ENCODE results near the gene LRP10.

DNA sequence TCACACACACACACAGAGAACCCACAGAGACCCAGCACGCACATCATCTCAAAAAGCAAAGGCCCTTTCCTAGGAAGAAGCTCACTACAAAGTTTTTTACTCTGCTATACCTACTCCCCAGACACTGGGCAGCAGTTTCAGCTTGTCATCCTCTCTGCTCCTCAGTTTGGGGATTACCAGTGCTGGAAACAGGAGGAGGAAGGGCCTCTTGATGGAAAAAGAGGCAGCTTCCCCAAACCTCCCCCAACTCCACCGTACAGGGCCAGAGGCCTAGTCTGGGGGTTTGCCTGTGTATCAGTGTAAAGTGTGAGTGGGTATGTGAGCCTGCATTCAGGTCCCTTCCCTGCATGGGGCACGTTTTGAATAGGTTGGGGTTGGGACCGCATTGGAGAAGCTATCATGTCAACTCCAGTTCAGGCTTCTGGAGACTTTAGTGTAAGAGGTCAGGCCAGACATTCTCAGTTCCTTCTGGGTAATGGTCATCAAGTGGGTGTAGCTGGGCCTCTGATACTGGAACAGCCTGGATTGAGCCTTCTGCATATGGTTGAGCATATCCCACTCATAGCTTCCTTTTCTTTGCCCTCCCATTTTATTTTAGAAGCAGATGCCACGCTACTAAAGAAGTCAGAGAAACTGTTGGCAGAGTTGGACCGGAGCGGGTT, 12.7 kb downstream of the LRP10 start:
- TF ChIP-seq POLR2A (IDR thresholded peaks at IDR 0.05; ENCODE audit: low read length) (no peak), GATA1 (IDR thresholded peaks at IDR 0.05; ENCODE audit: low read depth, low read length) (no peak)
